ENCODE measurements around the gene LMNA. TPM values are rescaled to one million over a fixed set of nuclear protein-coding genes. Genes with fewer than 3 reads are reported as not detected.
A peak's percentile ranks its signal among the peaks of the same experiment; 100 is the strongest.

Gene LMNA
- total and polyA plus RNA-seq, 10 of the 15 experiments (the other 5 are each of a cell fraction or from before 2014, with no cell fraction given) = 0.42 to 334 (median 81.1) TPM

GRCh38 chr1:156165083-156165482 is 50.6 kb downstream of the LMNA start:
- ATAC-seq (peak; percentile 58), FAIRE-seq (no peak), DNase-seq (ENCODE audit: low read depth, low spot score) (no peak)
- in situ Hi-C loops (cut with MboI) = no loop called here
- Histone ChIP-seq H3K4me3 (no peak overlapping the region), H3K4me1 (ENCODE audit: control insufficient read depth, insufficient read depth, low read length) (peaks cover 7% of the 10 kb centered on the region), H3K36me3 (ENCODE audit: control insufficient read depth in 2 of 2, insufficient read depth in 2 of 2, low read length in 1 of 2) (peaks cover 3 to 13% of the 10 kb centered on the region in 2 experiments), H2AFZ (ENCODE audit: control insufficient read depth, low read depth, low read length) (no peak overlapping the region), H3K79me2 (ENCODE audit: control insufficient read depth, insufficient read depth, low read length) (no peaks in the 10 kb centered on the region), H3K4me2 (ENCODE audit: control insufficient read depth, insufficient read depth) (no peak overlapping the region), H3K9me3 (replicated peaks; ENCODE audit: control insufficient read depth, insufficient read depth, low read length) (peaks cover 4% of the 10 kb centered on the region), H3K27me3 (replicated peaks in 1 of 2; ENCODE audit: control insufficient read depth in 2 of 2, insufficient read depth in 2 of 2, low read length in 1 of 2) (no peaks in the 10 kb centered on the region), H3K9ac (ENCODE audit: control insufficient read depth, insufficient read depth, low read length) (no peak overlapping the region), H3K27ac (ENCODE audit: control insufficient read depth, insufficient read depth) (no peak overlapping the region), H4K20me1 (ENCODE audit: control insufficient read depth, insufficient read depth) (no peaks in the 10 kb centered on the region)
- BruUV-seq (replicated peaks) = no TSS peak
- ChIA-PET SMC1A (ENCODE audit: uncharacterized antibody, unreplicated experiment) (interaction anchor here (0.7 to 2.4 kb wide), 14 partner anchors 10 to 60 kb away, joined by 3 to 10 read pairs (median 4); partner anchors contain the start of genes PMF1 and SLC25A44), CTCF (interaction anchor here (1.0 to 1.5 kb wide), 3 partner anchors 60 to 154 kb away, joined by 3 to 4 read pairs (median 3); no protein-coding TSS in a partner anchor), RAD21 (ENCODE audit: unreplicated experiment) (interaction anchor here (1.0 to 2.0 kb wide), 6 partner anchors 8 to 60 kb away, joined by 3 to 10 read pairs (median 4); partner anchors contain the start of gene SLC25A44), POLR2A (interaction anchor here (1.1 to 3.3 kb wide), 6 partner anchors 11 to 60 kb away, joined by 3 to 15 read pairs (median 8); partner anchors contain the start of gene SEMA4A)
- WGBS (ENCODE audit: insufficient coverage, insufficient replicate concordance, low lambda C conversion rate, missing lambda C conversion rate) = 49% methylated on average over 2 of the region's 2 CpGs
- intact Hi-C loops (cut with micrococcal nuclease; ENCODE audit: unreplicated experiment) = no loop called here
- TF ChIP-seq ZBTB33 (IDR thresholded peaks at IDR 0.05) (no peak), JUND (IDR thresholded peaks at IDR 0.05; ENCODE audit: low read depth, low read length) (no peak), HSF1 (IDR thresholded peaks at IDR 0.05; ENCODE audit: low read depth, low read length) (no peak), POLR2A (IDR thresholded peaks at IDR 0.05; ENCODE audit: low read depth, low read length) (no peak), REST (IDR thresholded peaks at IDR 0.05; ENCODE audit: low read depth, low read length) (no peak), JUNB (IDR thresholded peaks at IDR 0.05) (no peak), RAD51 (IDR thresholded peaks at IDR 0.05) (no peak), SP1 (IDR thresholded peaks at IDR 0.05; ENCODE audit: low read depth, low read length) (no peak), RELA (IDR thresholded peaks at IDR 0.05; ENCODE audit: borderline replicate concordance, partially characterized antibody) (no peak), IKZF1 (conservative IDR thresholded peaks at IDR 0.05) (no peak), NR2F1 (conservative IDR thresholded peaks at IDR 0.05) (no peak), SIN3A (IDR thresholded peaks at IDR 0.05; ENCODE audit: low read depth, low read length) (no peak), BHLHE40 (IDR thresholded peaks at IDR 0.05; ENCODE audit: borderline replicate concordance in 1 of 2, low read depth in 2 of 2, low read length in 1 of 2) (no peak)
- TF ChIP-seq, protein P1, sequence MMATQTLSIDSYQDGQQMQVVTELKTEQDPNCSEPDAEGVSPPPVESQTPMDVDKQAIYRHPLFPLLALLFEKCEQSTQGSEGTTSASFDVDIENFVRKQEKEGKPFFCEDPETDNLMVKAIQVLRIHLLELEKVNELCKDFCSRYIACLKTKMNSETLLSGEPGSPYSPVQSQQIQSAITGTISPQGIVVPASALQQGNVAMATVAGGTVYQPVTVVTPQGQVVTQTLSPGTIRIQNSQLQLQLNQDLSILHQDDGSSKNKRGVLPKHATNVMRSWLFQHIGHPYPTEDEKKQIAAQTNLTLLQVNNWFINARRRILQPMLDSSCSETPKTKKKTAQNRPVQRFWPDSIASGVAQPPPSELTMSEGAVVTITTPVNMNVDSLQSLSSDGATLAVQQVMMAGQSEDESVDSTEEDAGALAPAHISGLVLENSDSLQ (IDR thresholded peaks at IDR 0.05) = no peak
- TF ChIP-seq, protein P2, sequence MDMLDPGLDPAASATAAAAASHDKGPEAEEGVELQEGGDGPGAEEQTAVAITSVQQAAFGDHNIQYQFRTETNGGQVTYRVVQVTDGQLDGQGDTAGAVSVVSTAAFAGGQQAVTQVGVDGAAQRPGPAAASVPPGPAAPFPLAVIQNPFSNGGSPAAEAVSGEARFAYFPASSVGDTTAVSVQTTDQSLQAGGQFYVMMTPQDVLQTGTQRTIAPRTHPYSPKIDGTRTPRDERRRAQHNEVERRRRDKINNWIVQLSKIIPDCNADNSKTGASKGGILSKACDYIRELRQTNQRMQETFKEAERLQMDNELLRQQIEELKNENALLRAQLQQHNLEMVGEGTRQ (IDR thresholded peaks at IDR 0.05; ENCODE audit: borderline replicate concordance, low read depth, low read length) = no peak

All from GM12878 (cell line).